ENCODE measurements around the gene MSH5. TPM values are rescaled to one million over a fixed set of nuclear protein-coding genes. Genes with fewer than 3 reads are reported as not detected.
"Not testable (repeated sequence)": the region's sequence is repeated elsewhere in the genome, so short reads cannot be mapped to it uniquely, and the experiment has no call there.

The MSH5 gene
- total RNA-seq, 1 experiment from 2014 or later = 90.4 TPM

DNA sequence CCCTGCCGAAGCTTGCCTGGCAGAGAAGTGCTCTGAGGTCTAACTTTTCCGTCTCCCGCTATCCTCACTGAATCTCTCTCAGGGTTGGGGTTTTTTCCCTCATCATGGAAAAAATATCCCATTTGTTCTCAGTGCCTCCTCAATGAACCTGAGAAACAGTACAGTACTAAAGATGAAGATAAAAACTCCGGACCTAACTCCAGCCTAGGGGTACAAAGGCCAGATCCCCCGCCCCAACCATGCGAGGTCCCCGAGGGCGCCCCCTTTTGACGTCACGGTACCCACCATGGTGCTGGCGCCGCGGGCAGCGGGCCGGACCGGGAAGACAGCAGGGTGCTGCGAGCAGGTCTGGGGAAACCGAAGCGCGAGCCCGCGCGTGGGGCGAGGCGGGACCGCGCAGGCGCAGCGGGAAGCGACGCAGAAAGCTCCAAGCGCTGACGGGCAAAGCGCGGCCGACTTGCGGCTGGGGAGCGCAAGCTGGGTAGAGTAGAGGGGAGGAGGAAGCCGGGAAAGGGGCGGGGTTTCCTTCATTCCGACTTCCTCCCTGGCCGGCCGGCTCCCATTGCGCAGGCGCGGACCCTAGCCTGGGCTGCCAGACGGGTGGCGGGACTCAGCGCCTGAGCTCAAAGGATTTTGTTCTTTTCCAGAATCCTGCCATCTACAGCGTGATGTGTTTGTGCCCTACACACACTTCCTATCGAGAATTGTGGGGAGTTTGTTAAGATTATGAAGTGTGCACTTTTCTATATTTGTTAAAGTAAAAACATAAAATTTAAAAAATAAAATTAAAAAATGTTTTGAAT is 66.9 kb downstream of the MSH5 start, which contains the start of gene LSM2 (continued):
- TF ChIP-seq, protein P1, sequence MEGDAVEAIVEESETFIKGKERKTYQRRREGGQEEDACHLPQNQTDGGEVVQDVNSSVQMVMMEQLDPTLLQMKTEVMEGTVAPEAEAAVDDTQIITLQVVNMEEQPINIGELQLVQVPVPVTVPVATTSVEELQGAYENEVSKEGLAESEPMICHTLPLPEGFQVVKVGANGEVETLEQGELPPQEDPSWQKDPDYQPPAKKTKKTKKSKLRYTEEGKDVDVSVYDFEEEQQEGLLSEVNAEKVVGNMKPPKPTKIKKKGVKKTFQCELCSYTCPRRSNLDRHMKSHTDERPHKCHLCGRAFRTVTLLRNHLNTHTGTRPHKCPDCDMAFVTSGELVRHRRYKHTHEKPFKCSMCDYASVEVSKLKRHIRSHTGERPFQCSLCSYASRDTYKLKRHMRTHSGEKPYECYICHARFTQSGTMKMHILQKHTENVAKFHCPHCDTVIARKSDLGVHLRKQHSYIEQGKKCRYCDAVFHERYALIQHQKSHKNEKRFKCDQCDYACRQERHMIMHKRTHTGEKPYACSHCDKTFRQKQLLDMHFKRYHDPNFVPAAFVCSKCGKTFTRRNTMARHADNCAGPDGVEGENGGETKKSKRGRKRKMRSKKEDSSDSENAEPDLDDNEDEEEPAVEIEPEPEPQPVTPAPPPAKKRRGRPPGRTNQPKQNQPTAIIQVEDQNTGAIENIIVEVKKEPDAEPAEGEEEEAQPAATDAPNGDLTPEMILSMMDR (IDR thresholded peaks at IDR 0.05 in 2 of 3, conservative IDR thresholded peaks at IDR 0.05 in 1 of 3; ENCODE audit: borderline replicate concordance in 1 of 3, insufficient read depth in 1 of 3, low read depth in 2 of 3, low read length in 2 of 3) = 0 out of 6 replicates have a peak, but pooled peaks of 2 of the 3 experiments have one; percentile 10 to 23
- peak; percentile 42 for TF ChIP-seq TCF7L2 (IDR thresholded peaks at IDR 0.05; ENCODE audit: borderline replicate concordance, extremely low read depth, insufficient read depth, insufficient read length)
- TF ChIP-seq JUND (IDR thresholded peaks at IDR 0.05) = no peak
- peak; percentile 33; the same call in 1 of the 2 replicates for TF ChIP-seq SRF (IDR thresholded peaks at IDR 0.05; ENCODE audit: low read depth)
- TF ChIP-seq ZNF274 (IDR thresholded peaks at IDR 0.05; ENCODE audit: low read depth, low read length) = no peak

DNA sequence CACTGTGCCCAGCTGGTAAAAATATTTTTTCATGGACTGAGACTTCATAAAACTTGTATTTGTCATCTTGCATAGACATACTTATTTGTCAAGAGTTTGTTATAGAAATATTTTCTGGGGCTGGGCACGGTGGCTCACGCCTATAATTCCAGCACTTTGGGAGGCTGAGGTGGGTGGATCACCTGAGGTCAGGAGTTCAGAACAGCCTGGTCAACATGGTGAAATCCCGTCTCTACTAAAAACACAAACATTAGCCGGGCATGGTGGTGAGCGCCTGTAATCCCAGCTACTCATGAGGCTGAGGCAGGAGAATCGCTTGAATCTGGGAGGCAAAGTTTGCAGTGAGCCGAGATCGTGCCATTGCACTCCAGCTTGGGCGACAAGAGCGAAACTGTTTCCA is 68.8 kb downstream of the MSH5 start:
- H3K4me3 ChIP-seq (replicated peaks in 1 of 2; ENCODE audit: low read depth in 1 of 2, low read length in 2 of 2); H3K27me3 ChIP-seq (ENCODE audit: insufficient read depth, low read length); ATAC-seq; H3K9ac ChIP-seq (ENCODE audit: low read length); POLR2A ChIA-PET; H4K20me1 ChIP-seq (ENCODE audit: insufficient read depth); H3K9me2 ChIP-seq (ENCODE audit: insufficient read depth); DNase-seq (ENCODE audit: low read depth, low spot score); BruUV-seq (replicated peaks); H2AFZ ChIP-seq (ENCODE audit: low read depth, low read length, poor library complexity, severe bottlenecking); intact Hi-C loops (cut with micrococcal nuclease); H3K27ac ChIP-seq (ENCODE audit: low read depth, low read length); H3K9me3 ChIP-seq (ENCODE audit: control insufficient read depth in 1 of 2, insufficient read depth in 1 of 2, low read depth in 1 of 2, low read length in 2 of 2); CTCF ChIA-PET; H3K4me2 ChIP-seq (ENCODE audit: low read length); RAD21 ChIA-PET (ENCODE audit: low non-redundant PET in 1 of 2, low total read pairs in 2 of 2, uncharacterized antibody in 2 of 2, unreplicated experiment in 2 of 2); H3K36me3 ChIP-seq (ENCODE audit: control insufficient read depth in 1 of 2, insufficient read depth in 2 of 2, low read length in 2 of 2): not testable (repeated sequence)
- H3K79me2 ChIP-seq (ENCODE audit: insufficient read depth, low read length) = peaks cover 28% of the 10 kb centered on the region
- H3K4me1 ChIP-seq (ENCODE audit: control insufficient read depth in 1 of 2, insufficient read depth in 2 of 2, low read length in 2 of 2) = peaks cover 20 to 23% of the 10 kb centered on the region in 2 experiments

All from HCT116 (cell line).